Globus pallidus (tissue), 1 donor: ENCODE data around the gene ZCCHC14.
"Not testable (repeated sequence)": the region's sequence is repeated elsewhere in the genome, so short reads cannot be mapped to it uniquely, and the experiment has no call there.

Experiments
- DNase-seq: peaks from one replicate; pipeline ENCODE4 v3.0.0-alpha.2; 2015; ENCODE audit warnings: low spot score

Gene ZCCHC14

DNA sequence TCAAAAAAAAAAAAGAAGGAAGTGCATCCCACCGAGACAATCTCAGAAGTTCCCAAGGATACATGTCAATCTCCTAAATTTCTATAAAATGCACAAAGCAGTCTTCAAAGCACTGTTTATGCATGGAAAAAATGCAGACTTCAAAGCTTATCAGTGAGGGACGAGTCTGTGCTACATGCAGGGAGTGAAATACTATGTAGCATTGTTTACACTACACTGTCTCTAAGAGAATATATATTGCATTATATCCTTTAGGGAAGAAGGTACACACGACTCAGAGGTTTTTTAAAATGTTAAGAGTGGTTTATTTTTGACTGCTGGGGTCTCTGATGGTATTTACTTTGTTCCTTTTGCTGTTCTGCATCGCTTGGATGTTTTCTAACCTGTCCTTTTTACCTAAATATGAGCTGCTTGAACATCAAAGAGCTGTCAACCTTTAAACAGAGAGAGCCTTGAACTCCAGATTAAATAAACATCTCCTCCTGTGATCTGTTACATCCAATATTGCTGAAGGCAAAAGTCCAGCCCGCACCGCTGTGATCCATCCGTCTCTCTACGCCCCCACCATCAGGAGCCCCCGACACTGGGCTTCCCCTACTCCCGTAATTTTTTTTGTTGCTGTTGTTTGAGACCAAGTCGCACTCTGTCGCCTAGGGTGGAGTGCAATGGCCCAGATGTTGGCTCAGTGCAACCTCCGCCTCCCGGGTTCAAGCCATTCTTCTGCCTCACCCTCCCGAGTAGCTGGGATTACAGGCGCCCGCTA, 110.6 kb downstream of the ZCCHC14 start:
- DNase-seq = no peak

DNA sequence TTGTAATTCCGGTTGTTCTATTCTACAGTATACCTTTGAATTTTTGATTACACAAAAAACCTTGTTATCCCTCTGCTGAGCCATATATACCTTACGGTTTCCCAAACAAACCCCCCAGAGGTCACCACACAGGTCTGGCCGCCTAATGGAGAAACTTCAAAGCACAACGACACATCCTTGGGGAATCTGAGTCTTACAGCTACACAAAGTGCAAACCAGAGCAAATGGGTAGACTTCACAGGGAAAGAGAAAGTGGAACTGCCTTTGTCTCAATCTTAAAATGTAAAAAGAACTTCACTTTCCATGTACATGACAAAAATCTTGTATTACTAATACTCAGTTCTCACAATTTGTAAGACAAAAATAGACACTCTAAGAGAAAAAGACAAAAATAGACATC, 111.9 kb downstream of the ZCCHC14 start:
- no peak for DNase-seq

DNA sequence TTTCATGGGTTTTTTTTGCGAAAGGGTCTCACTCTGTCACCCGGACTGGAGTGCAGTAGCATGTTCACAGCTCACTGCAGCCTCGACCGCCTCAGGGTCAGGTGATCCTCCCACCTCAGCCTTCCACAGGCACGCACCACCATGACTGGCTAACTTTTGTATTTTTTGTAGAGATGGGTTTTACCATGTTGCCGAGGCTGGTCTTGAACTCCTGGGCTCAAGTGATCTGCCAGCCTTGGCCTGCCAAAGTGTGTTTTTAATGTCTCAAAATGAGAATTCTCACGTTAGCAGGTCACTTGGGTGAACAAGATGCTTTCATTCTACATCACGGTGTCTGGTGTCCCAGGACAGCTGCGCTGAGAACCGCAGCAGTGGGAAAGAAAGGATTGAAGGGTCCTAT, 112.4 kb downstream of the ZCCHC14 start:
- DNase-seq = no peak

DNA sequence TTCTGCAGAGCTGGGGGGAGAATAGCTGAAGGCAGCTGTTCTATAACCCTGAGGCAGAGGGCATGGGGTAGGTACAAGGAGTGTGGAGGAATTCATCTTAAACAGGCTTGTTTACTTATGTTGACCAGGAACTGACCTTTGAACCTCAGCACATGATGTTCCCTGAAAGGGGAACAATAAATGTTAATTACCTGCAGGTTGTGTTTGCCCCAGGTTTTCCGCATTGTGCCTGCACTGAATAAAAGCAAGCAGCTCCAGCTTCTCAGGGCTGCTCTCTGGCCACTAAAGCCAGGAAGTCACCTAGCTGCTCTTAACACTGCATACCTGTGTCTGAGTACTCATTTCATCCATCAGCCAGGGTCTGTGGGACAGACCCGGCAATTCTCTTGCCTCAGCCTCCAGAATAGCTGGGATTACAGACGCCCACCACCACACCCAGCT, 113.5 kb downstream of the ZCCHC14 start:
- DNase-seq = not testable (repeated sequence)

GRCh38 chr16:87376660-87377059, 116.2 kb downstream of the ZCCHC14 start:
- no peak for DNase-seq

- no peak for DNase-seq
These were observed 117.2 kb downstream of the ZCCHC14 start for GRCh38 chr16:87375426-87376135.

GRCh38 chr16:87374313-87374712, 118.5 kb downstream of the ZCCHC14 start:
- DNase-seq = no peak

GRCh38 chr16:87372305-87372704, 120.5 kb downstream of the ZCCHC14 start:
- no peak for DNase-seq

DNA sequence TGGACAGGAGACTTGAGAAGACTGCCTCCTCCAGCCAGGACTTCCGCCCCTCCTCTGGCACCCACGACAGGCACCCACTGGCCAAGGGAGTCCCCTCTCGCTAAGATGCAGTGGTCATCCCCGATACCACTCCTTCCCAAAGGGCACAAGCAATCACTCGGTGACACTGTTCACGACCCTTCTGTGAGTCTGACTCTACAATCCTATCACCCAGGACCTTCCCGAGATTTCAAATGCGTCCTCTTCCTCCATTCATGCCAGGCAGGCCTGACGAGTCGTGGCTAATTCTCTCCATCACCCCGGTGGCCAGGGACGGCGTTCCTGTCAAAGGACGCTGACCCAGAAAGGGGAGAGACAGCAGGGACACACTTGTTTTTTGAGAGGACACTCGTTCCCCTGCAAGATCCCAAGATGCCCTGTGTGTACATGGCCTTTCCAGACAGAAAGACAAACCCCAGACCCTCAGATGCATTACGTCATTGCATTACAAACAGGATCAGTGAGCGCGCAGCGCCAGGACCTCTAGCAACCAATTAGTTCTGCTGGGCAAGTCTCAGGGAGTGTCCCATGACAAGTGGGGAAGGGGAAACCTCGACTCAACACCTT, 121.5 kb downstream of the ZCCHC14 start:
- DNase-seq = no peak

GRCh38 chr16:87369796-87370719, 122.8 kb downstream of the ZCCHC14 start:
- no peak for DNase-seq

DNA sequence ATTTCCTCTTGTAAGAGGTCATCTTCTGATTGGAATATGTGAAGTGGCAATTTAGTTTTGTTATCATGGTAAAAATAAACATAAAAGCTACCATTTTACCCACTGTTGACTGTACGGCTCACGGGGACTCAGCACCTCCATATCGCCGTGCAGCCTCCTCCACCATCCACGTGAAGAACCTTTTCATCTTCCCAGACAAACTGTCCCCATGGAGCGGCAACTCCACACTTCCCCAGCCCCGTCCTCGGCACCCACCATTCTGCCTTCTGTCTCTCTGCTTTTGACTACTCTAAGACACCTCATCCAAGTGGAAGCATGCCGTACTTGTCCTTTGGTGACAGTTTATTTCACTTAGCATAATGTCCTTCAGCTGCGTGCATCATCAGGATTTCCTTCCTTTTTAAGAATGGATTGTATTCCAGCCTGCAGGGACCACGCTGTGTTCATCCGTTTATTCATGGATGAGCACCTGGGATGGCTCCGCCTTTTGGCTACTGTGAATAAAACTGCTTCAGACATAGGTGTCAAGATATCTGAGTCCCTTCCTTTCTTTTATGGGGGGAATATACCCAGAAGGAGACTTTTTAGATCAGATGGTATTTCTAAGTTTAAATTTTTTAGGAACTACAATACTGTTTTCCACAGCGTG, 123.6 kb downstream of the ZCCHC14 start:
- no peak for DNase-seq

DNA sequence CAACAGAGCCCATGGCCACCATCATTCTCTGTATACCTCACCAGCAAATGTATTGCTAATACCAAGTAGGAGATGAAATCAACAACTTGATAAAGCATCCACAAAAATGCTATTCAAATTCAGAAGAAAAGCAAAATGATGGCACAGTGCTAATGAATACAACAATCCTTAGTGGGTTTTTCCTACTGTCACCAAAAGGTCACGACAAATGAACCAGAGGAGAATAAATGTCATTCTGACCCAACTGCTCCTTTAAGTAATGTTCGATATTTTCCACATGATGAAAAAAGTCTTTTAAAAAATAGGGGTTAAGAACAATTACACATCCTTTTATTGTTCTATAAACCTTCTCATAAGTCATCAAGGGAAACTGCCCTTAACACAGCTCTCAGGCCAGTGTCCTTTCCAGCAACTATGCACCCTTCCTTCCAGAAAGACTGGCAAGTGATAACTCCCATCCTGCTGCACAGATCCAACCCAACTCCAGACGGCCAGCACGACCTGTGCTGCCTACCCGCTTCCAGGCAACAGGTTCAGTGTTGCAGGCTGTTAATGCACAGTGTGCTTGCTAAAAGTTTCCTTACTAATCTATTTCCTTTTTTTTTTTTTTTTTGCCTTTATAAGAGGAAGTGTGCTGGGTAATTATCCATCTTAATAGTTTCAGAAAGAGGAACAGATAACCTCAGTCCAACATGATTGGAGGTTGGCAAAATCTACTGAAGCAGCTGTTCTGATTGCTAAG, 124.6 kb downstream of the ZCCHC14 start:
- DNase-seq = no peak

DNA sequence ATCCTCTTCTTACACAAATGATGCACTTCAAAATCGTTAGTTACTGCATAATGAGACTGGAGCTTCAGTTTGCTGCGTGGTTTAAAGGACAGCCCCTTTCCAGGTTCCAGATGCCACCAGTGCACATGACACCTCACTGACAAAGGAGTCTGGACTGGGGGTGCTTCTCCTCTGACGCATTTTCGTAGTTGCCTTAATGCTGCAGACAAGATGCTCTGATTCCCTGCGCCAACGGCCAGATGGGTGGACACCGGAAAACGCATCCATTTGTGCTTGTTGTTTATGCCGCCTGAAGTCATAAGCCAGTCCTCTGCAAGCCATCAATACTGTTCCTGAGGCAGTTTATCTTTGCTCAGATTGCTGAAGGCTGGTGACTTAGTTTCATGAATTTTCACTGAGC, 125.3 kb downstream of the ZCCHC14 start:
- no peak for DNase-seq

DNA sequence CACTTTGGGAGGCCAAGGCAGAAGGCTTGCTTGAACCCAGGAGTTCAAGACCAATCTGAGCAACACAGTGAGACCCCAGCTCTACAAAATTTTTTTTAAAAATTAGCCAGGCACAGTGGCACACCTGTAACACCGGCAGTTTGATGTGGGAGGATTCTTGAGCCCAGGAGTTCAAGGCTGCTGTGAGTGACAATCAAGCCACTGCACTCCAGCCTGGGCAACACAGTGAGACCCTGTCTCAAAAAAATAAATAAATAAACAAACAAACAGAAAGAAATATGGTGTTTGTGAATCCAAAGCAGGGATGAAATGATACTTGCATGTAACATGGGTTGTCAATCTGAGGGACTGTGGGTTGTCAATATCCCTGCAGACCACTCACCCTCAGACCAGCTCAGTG, 125.9 kb downstream of the ZCCHC14 start:
- no peak for DNase-seq

- DNase-seq = no peak
These were observed 126.5 kb downstream of the ZCCHC14 start for GRCh38 chr16:87366288-87366687.

- no peak for DNase-seq
These were observed 127.7 kb downstream of the ZCCHC14 start for GRCh38 chr16:87365021-87365713.

- DNase-seq = no peak
These were observed 128.9 kb downstream of the ZCCHC14 start for GRCh38 chr16:87363771-87364455.

DNA sequence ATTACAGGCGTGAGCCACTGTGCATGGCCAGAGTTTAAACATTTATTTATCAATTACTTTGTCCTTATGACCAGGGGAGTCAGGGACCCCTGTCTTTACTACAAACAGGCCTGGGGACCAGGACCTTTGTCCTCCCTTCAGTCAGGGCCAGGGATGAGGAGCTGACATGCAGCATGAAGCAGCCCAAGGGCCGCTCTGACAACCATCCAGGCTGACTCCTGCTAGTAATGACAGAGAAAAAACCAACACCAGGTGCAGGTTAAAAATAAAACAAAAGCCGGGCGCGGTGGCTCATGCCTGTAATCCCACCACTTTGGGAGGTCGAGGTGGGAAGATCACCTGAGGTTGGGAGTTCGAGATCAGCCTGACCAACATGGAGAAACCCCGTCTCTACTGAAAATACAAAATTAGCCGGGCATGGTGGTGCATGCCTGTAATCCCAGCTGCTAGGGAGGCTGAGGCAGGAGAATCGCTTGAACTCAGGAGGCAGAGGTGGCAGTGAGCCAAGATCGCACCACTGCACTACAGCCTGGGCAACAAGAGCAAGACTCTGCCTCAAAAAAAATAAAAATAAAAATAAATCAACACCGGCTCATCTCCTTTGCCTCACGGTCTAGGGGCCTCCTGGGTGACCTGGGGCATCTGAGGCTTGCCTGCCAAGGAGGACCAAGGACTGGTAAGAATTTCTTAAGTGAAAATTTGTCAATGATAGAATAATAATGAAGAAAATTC, 129.8 kb downstream of the ZCCHC14 start:
- DNase-seq = not testable (repeated sequence)
